HFFc6 (cell line): ENCODE results near the gene CLEC6A. TPM values are rescaled to one million over a fixed set of nuclear protein-coding genes. Genes with fewer than 3 reads are reported as not detected.
"Not testable (repeated sequence)": the region's sequence is repeated elsewhere in the genome, so short reads cannot be mapped to it uniquely, and the experiment has no call there.

Source experiments
- DNase-seq: peaks from one replicate; pipeline ENCODE4 v3.0.0-alpha.2; 2018
- H3K27ac Mint-ChIP-seq: 2 replicates; pipeline ENCODE4 v1.8.0; 2020; ENCODE audit warnings: mild to moderate bottlenecking, mixed read lengths
- H3K27me3 Mint-ChIP-seq: 2 replicates; pipeline ENCODE4 v1.8.0; 2021; ENCODE audit warnings: mild to moderate bottlenecking, moderate library complexity, mixed read lengths; ENCODE audit not compliant: insufficient read depth
- H3K36me3 Mint-ChIP-seq: 2 replicates; pipeline ENCODE4 v1.8.0; 2021; ENCODE audit warnings: low read depth, mixed read lengths
- H3K4me1 Mint-ChIP-seq: 2 replicates; pipeline ENCODE4 v1.8.0; 2020; ENCODE audit warnings: low read depth, mixed read lengths
- H3K4me3 Mint-ChIP-seq: 2 replicates; pipeline ENCODE4 v1.8.0; 2020; ENCODE audit warnings: mild to moderate bottlenecking, moderate library complexity, mixed read lengths
- H3K9me3 Mint-ChIP-seq: 2 replicates; pipeline ENCODE4 v1.8.0; 2020; ENCODE audit warnings: mild to moderate bottlenecking, mixed read lengths
- long read RNA-seq: library from polyadenylated mRNA; unstranded; transcript quantifications from one replicate; pipeline ENCODE4 v2.0.0, GENCODE V29; 2019
- total RNA-seq, 6 experiments: library from RNA; stranded (reverse); fragmentation: NEBNext Ultra II Directional; extraction: Animal tissue kit (Norgen Biotek cat#: 25700); gene quantifications; 2 replicates in 1 of 6; 3 replicates in 5 of 6; pipeline ENCODE4 v1.2.3, GENCODE V29; 2021
- TF ChIP-seq, protein P1 (sequence below): fragments of 200-600 bp; sonication (generic); IDR thresholded peaks from 2 replicates; pipeline ENCODE4 v1.5.0; 2021; ENCODE audit warnings: antibody characterized with exemption, mild to moderate bottlenecking

The CLEC6A gene
- not detected for total RNA-seq
- long read RNA-seq: 0 reads

DNA sequence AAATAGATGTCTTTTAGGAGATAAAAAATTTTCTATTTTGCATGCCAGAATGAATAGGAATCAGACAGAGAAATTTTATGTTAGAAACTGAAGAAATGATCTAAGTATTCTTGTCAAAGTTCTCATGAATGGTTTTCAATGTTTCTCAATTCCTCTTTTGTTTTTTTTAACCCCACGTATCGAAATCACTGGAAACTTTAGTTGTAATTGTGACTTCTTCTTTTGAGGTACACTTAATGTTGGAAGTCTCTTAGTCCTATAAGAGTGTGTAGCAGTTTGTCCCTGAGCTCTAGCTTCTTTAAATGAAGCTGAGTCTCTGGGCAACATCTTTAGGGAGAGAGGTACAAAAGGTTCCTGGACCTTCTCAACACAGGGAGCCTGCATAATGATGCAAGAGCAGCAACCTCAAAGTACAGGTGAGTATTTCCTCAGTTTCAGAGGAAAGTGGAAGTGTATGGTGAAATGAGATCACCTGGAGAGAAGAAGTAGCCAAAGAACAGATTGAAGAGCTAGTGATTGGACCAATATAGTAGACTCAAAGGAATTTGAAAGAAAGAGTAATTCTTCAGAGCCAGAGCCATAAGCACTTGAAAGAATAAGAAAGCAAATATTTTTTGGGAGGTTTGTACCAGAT lies at the start of gene CLEC6A:
TSS of gene CLEC6A (plus strand) at position 236 of the 634 bp plus-strand sequence. CDS start at position 386, 150 bp downstream.
- no peak for DNase-seq

GRCh38 chr12:8419576-8419975 lies 36.2 kb upstream of the CLEC6A start:
- not testable (repeated sequence) for H3K36me3 Mint-ChIP-seq, H3K4me3 Mint-ChIP-seq, H3K4me1 Mint-ChIP-seq, DNase-seq, H3K9me3 Mint-ChIP-seq, H3K27ac Mint-ChIP-seq, H3K27me3 Mint-ChIP-seq

More for the DNA sequence above, at the start of gene CLEC6A:
- no peak within 1 kb of the TSS for H3K4me3 Mint-ChIP-seq
- H3K36me3 Mint-ChIP-seq: no peaks in the 10 kb centered on the region
- TF ChIP-seq, protein P1, sequence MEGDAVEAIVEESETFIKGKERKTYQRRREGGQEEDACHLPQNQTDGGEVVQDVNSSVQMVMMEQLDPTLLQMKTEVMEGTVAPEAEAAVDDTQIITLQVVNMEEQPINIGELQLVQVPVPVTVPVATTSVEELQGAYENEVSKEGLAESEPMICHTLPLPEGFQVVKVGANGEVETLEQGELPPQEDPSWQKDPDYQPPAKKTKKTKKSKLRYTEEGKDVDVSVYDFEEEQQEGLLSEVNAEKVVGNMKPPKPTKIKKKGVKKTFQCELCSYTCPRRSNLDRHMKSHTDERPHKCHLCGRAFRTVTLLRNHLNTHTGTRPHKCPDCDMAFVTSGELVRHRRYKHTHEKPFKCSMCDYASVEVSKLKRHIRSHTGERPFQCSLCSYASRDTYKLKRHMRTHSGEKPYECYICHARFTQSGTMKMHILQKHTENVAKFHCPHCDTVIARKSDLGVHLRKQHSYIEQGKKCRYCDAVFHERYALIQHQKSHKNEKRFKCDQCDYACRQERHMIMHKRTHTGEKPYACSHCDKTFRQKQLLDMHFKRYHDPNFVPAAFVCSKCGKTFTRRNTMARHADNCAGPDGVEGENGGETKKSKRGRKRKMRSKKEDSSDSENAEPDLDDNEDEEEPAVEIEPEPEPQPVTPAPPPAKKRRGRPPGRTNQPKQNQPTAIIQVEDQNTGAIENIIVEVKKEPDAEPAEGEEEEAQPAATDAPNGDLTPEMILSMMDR: no peak
- H3K27ac Mint-ChIP-seq: no peak within 1 kb of the TSS
- peaks cover 2% of the 10 kb centered on the region; the same call in 1 of the 2 replicates for H3K27me3 Mint-ChIP-seq
- peaks cover 8% of the 10 kb centered on the region; the same call in 1 of the 2 replicates for H3K9me3 Mint-ChIP-seq
- no peaks in the 10 kb centered on the region for H3K4me1 Mint-ChIP-seq

GRCh38 chr12:8420506-8420905 lies 35.3 kb upstream of the CLEC6A start:
- TF ChIP-seq, protein P1: no peak
- Mint-ChIP-seq H3K27me3 (no peaks in the 10 kb centered on the region), H3K4me3 (no peak overlapping the region), H3K9me3 (no peaks in the 10 kb centered on the region), H3K27ac (no peak overlapping the region), H3K36me3 (no peaks in the 10 kb centered on the region), H3K4me1 (no peaks in the 10 kb centered on the region)
- DNase-seq: no peak

GRCh38 chr12:8444536-8445278 lies 11.1 kb upstream of the CLEC6A start:
- H3K27ac Mint-ChIP-seq, H3K4me1 Mint-ChIP-seq, H3K36me3 Mint-ChIP-seq, H3K27me3 Mint-ChIP-seq, DNase-seq: not testable (repeated sequence)
- H3K4me3 Mint-ChIP-seq: peak overlapping the region; percentile 20; the same call in 1 of the 2 replicates
- peaks cover 10% of the 10 kb centered on the region; the same call in 1 of the 2 replicates for H3K9me3 Mint-ChIP-seq

DNA sequence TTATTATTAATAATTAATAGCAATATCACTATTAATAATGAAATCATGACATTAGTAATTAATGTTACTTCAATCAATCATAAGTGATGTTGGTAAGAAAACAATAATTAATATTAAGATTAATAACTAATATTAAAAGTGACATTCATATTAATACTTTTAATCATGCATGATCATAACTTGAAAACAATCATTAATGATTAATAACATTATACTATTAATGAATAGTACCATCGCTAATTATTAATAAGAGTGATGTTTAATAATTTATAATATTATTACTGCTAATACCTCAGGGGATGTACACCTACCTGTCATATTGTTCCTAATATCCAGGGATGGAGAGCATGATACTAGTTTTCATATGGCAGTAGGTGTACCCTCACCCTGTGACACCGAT lies 10.0 kb upstream of the CLEC6A start:
- Mint-ChIP-seq H3K27me3 (peaks cover 3% of the 10 kb centered on the region), H3K9me3 (peaks cover 10% of the 10 kb centered on the region; the same call in 1 of the 2 replicates), H3K36me3 (no peaks in the 10 kb centered on the region), H3K4me3 (no peak overlapping the region), H3K4me1 (no peaks in the 10 kb centered on the region), H3K27ac (no peak overlapping the region)
- DNase-seq: no peak
- TF ChIP-seq, protein P1: no peak

GRCh38 chr12:8446642-8447547 lies 8.9 kb upstream of the CLEC6A start:
- no peaks in the 10 kb centered on the region for H3K36me3 Mint-ChIP-seq
- H3K4me3 Mint-ChIP-seq: no peak overlapping the region
- peaks cover 3% of the 10 kb centered on the region for H3K27me3 Mint-ChIP-seq
- DNase-seq: no peak
- TF ChIP-seq, protein P1: no peak
- no peaks in the 10 kb centered on the region for H3K4me1 Mint-ChIP-seq
- no peak overlapping the region for H3K27ac Mint-ChIP-seq
- peaks cover 10% of the 10 kb centered on the region; the same call in 1 of the 2 replicates for H3K9me3 Mint-ChIP-seq
